Iris pigment epithelial cell (primary cell): ENCODE data around the gene CALHM1.
A peak's percentile ranks its signal among the peaks of the same experiment; 100 is the strongest.

ENCODE experiments used
- DNase-seq: peaks from one replicate; pipeline ENCODE4 v3.0.0-alpha.2; 2011; ENCODE audit warnings: low read depth

The CALHM1 gene

GRCh38 chr10:103455235-103455634 is 3.5 kb downstream of the CALHM1 start:
- no peak for DNase-seq

- DNase-seq = no peak
Observed at GRCh38 chr10:103454026-103454425, 4.7 kb downstream of the CALHM1 start.

- DNase-seq = no peak
Observed at GRCh38 chr10:103452506-103453230, 6.0 kb downstream of the CALHM1 start.

- DNase-seq = peak; percentile 57
Observed at GRCh38 chr10:103451831-103452505, 6.7 kb downstream of the CALHM1 start, which contains the start of gene CALHM2. TSS of gene CALHM2 (minus strand) at chr10:103452370. CDS start at chr10:103449941, 2,429 bp downstream.

- peak; percentile 13 for DNase-seq
Observed at GRCh38 chr10:103451091-103451813, 7.4 kb downstream of the CALHM1 start.

- no peak for DNase-seq
Observed at GRCh38 chr10:103450201-103450695, 8.5 kb downstream of the CALHM1 start.

GRCh38 chr10:103449208-103450144 is 9.2 kb downstream of the CALHM1 start:
- no peak for DNase-seq

GRCh38 chr10:103448746-103449145 is 10.0 kb downstream of the CALHM1 start:
- DNase-seq = peak; percentile 85

GRCh38 chr10:103447187-103447586 is 11.5 kb downstream of the CALHM1 start:
- DNase-seq = no peak

- no peak for DNase-seq
Observed at GRCh38 chr10:103445767-103446567, 12.7 kb downstream of the CALHM1 start.

GRCh38 chr10:103445366-103445765 is 13.3 kb downstream of the CALHM1 start:
- no peak for DNase-seq

GRCh38 chr10:103444478-103444877 is 14.2 kb downstream of the CALHM1 start:
- DNase-seq = no peak

GRCh38 chr10:103443475-103444185 is 15.1 kb downstream of the CALHM1 start:
- no peak for DNase-seq

GRCh38 chr10:103442031-103442461 is 16.7 kb downstream of the CALHM1 start:
- DNase-seq = peak; percentile 79

- no peak for DNase-seq
Observed at GRCh38 chr10:103441611-103442010, 17.1 kb downstream of the CALHM1 start.

GRCh38 chr10:103441206-103441605 is 17.5 kb downstream of the CALHM1 start:
- peak; percentile 40 for DNase-seq

GRCh38 chr10:103440416-103440815 is 18.3 kb downstream of the CALHM1 start:
- DNase-seq = no peak

- DNase-seq = no peak
Observed at GRCh38 chr10:103439776-103440175, 18.9 kb downstream of the CALHM1 start.

GRCh38 chr10:103433858-103434257 is 24.8 kb downstream of the CALHM1 start:
- peak; percentile 69 for DNase-seq

- no peak for DNase-seq
Observed at GRCh38 chr10:103431902-103432301, 26.8 kb downstream of the CALHM1 start.
